ENCODE data around the gene PRR13. TPM values are rescaled to one million over a fixed set of nuclear protein-coding genes. Genes with fewer than 3 reads are reported as not detected.

The PRR13 gene
- total RNA-seq, 6 experiments from 2014 or later, result 122 to 188 (median 165) TPM

GRCh38 chr12:53461591-53461990 lies 20.1 kb downstream of the PRR13 start:
- Mint-ChIP-seq H3K4me3 (no peak overlapping the region), H3K36me3 (ENCODE audit: low read depth) (peaks cover 58% of the 10 kb centered on the region), H3K27me3 (ENCODE audit: insufficient read depth) (peaks cover 9% of the 10 kb centered on the region), H3K9me3 (no peaks in the 10 kb centered on the region), H3K27ac (no peak overlapping the region; the same call in 1 of the 2 replicates), H3K4me1 (ENCODE audit: low read depth) (peaks cover 56% of the 10 kb centered on the region)
- no peak for TF ChIP-seq CTCF (IDR thresholded peaks at IDR 0.05)
- DNase-seq, result no peak

DNA sequence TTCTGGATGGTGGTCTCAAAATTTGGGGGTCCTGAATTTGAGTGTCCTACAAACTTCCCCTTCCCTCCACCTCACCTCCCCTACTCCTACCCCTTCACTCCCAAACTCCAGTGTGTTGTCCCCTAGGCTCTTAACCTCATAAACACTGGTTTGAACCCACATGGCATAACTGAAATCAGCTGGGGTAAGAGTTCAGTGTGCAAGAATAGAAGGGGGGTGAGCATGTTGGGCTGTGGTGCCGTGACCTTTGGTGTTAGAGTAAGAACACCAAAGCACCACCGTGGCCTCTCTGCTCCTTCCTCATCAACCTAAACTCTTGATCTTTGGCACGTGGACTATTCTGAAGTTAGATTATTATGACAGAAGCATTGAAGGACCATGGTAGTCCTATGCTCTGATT lies 21.4 kb downstream of the PRR13 start:
- H3K27ac Mint-ChIP-seq, result peak overlapping the region; percentile 40
- peaks cover 13% of the 10 kb centered on the region for H3K27me3 Mint-ChIP-seq (ENCODE audit: insufficient read depth)
- H3K4me3 Mint-ChIP-seq, result no peak overlapping the region
- peaks cover 67% of the 10 kb centered on the region for H3K36me3 Mint-ChIP-seq (ENCODE audit: low read depth)
- TF ChIP-seq CTCF (IDR thresholded peaks at IDR 0.05), result no peak
- DNase-seq, result no peak
- H3K4me1 Mint-ChIP-seq (ENCODE audit: low read depth), result peaks cover 54% of the 10 kb centered on the region
- H3K9me3 Mint-ChIP-seq, result no peaks in the 10 kb centered on the region

- H3K9me3 Mint-ChIP-seq, result no peaks in the 10 kb centered on the region
- H3K4me3 Mint-ChIP-seq, result no peak overlapping the region
- H3K27me3 Mint-ChIP-seq (ENCODE audit: insufficient read depth), result peaks cover 9% of the 10 kb centered on the region
- peak overlapping the region; percentile 3 for H3K27ac Mint-ChIP-seq
- peaks cover 74% of the 10 kb centered on the region for H3K36me3 Mint-ChIP-seq (ENCODE audit: low read depth)
- TF ChIP-seq CTCF (IDR thresholded peaks at IDR 0.05), result no peak
- DNase-seq, result no peak
- H3K4me1 Mint-ChIP-seq (ENCODE audit: low read depth), result peaks cover 52% of the 10 kb centered on the region
These were observed 22.4 kb downstream of the PRR13 start for GRCh38 chr12:53463802-53464560.

GRCh38 chr12:53464685-53465418 lies 23.3 kb downstream of the PRR13 start:
- no peak for TF ChIP-seq CTCF (IDR thresholded peaks at IDR 0.05)
- Mint-ChIP-seq H3K4me3 (no peak overlapping the region), H3K27me3 (ENCODE audit: insufficient read depth) (peaks cover 7% of the 10 kb centered on the region), H3K4me1 (ENCODE audit: low read depth) (peaks cover 45% of the 10 kb centered on the region), H3K9me3 (no peaks in the 10 kb centered on the region), H3K27ac (peak overlapping the region; percentile 69), H3K36me3 (ENCODE audit: low read depth) (peaks cover 68% of the 10 kb centered on the region)
- DNase-seq, result no peak

DNA sequence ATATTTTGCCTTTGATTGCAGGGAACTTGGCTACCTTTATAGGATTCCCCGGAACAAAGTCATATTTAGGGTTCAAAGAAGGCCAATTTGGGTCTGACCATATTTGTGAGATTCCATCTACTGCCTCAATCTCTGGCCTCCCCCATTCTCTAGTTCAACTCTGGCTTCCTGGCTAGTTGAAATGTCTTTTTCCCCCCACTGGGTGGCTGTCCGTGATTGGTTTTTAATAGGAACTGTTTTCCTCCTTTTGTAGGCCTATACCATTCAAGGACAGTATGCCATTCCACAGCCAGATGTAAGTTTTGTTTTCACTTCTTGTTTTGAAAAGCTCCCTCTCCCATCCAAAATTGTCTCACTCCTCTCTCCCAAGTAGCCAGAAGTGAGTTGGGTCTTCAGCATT lies 24.1 kb downstream of the PRR13 start:
- Mint-ChIP-seq H3K27ac (peak overlapping the region; percentile 69), H3K27me3 (ENCODE audit: insufficient read depth) (peaks cover 9% of the 10 kb centered on the region), H3K36me3 (ENCODE audit: low read depth) (peaks cover 63% of the 10 kb centered on the region), H3K9me3 (no peaks in the 10 kb centered on the region), H3K4me1 (ENCODE audit: low read depth) (peaks cover 40% of the 10 kb centered on the region), H3K4me3 (no peak overlapping the region)
- TF ChIP-seq CTCF (IDR thresholded peaks at IDR 0.05), result peak; percentile 29; the same call in 1 of the 2 replicates
- no peak for DNase-seq
